ENCODE data around the gene CALR3.
"Not testable (repeated sequence)": the region's sequence is repeated elsewhere in the genome, so short reads cannot be mapped to it uniquely, and the experiment has no call there.

The CALR3 gene

GRCh38 chr19:16496613-16496983, 631 bp upstream of the CALR3 start:
- DNase-seq, result no peak

GRCh38 chr19:16486476-16486875, 9.5 kb downstream of the CALR3 start:
- not testable (repeated sequence) for DNase-seq

GRCh38 chr19:16482745-16483144, 13.2 kb downstream of the CALR3 start:
- DNase-seq, result no peak

- DNase-seq, result no peak
Observed at GRCh38 chr19:16477311-16477710, 18.7 kb downstream of the CALR3 start.

GRCh38 chr19:16476401-16476800, 19.6 kb downstream of the CALR3 start:
- no peak for DNase-seq

- DNase-seq, result no peak
Observed at GRCh38 chr19:16473875-16474392, 22.0 kb downstream of the CALR3 start.

GRCh38 chr19:16472992-16473391, 23.0 kb downstream of the CALR3 start:
- DNase-seq, result no peak

GRCh38 chr19:16472559-16472899, 23.4 kb downstream of the CALR3 start:
- not testable (repeated sequence) for DNase-seq

GRCh38 chr19:16470911-16471811, 24.8 kb downstream of the CALR3 start:
- DNase-seq, result peak; percentile 10 to 20

GRCh38 chr19:16470541-16470910, 25.4 kb downstream of the CALR3 start:
- DNase-seq, result no peak

GRCh38 chr19:16467581-16467980, 28.4 kb downstream of the CALR3 start:
- DNase-seq, result no peak

- not testable (repeated sequence) for DNase-seq
Observed at GRCh38 chr19:16466802-16467427, 29.1 kb downstream of the CALR3 start.

- no peak for DNase-seq
Observed at GRCh38 chr19:16465239-16465638, 30.7 kb downstream of the CALR3 start.

GRCh38 chr19:16463991-16464575, 31.9 kb downstream of the CALR3 start:
- DNase-seq, result no peak

- no peak for DNase-seq
Observed at GRCh38 chr19:16463341-16463990, 32.5 kb downstream of the CALR3 start.

- DNase-seq, result no peak
Observed at GRCh38 chr19:16462757-16463250, 33.2 kb downstream of the CALR3 start.

GRCh38 chr19:16461630-16462051, 34.3 kb downstream of the CALR3 start:
- no peak for DNase-seq

GRCh38 chr19:16460454-16460853, 35.5 kb downstream of the CALR3 start:
- no peak for DNase-seq

- no peak for DNase-seq
Observed at GRCh38 chr19:16459680-16460079, 36.3 kb downstream of the CALR3 start.

- no peak for DNase-seq
Observed at GRCh38 chr19:16458391-16459341, 37.3 kb downstream of the CALR3 start.

- no peak for DNase-seq
Observed at GRCh38 chr19:16457954-16458331, 38.0 kb downstream of the CALR3 start.

Data from activated CD4-positive, alpha-beta T cell treated with anti-CD3 and anti-CD28 coated beads for 4 hours (primary cell).